Right cardiac atrium (tissue), 5 donors: ENCODE data around the gene IL10RB. TPM values are rescaled to one million over a fixed set of nuclear protein-coding genes. Genes with fewer than 3 reads are reported as not detected.
"Not testable (repeated sequence)": the region's sequence is repeated elsewhere in the genome, so short reads cannot be mapped to it uniquely, and the experiment has no call there.

ENCODE experiments used
- ATAC-seq, 2 donors: fragments of 200-7000 bp; cut with Tn5 transposase; one replicate each; pipeline versions ENCODE4 v1.8.0 to v1.9.1; 2020; ENCODE audit warnings: moderate library complexity in 2 of 2, mild to moderate bottlenecking in 1 of 2
- DNase-seq, 3 donors: peaks; one replicate each; pipeline ENCODE4 v3.0.0-alpha.2; 2020
- H3K27ac ChIP-seq: one replicate; pipeline ENCODE4 v1.5.1; 2013; ENCODE audit warnings: mild to moderate bottlenecking, low read length, control low read depth, moderate library complexity
- H3K27me3 ChIP-seq: one replicate; pipeline ENCODE4 v1.6.1; 2013; ENCODE audit not compliant: control insufficient read depth, insufficient read depth
- H3K4me1 ChIP-seq: one replicate; pipeline ENCODE4 v1.6.1; 2013; ENCODE audit warnings: low read length; ENCODE audit not compliant: control insufficient read depth, insufficient read depth
- H3K4me3 ChIP-seq: one replicate; pipeline ENCODE4 v1.5.1; 2013; ENCODE audit warnings: low read length, control low read depth
- H3K9me3 ChIP-seq: one replicate; pipeline ENCODE4 v1.6.1; 2013; ENCODE audit warnings: low read length; ENCODE audit not compliant: control insufficient read depth
- WGBS: extraction: QIAGEN DNeasy Blood & Tissue Kit; methylation state at CpG from one replicate; pipeline ENCODE4 v1.1.7; 2013; 5-methylcytosine and 5-hydroxymethylcytosine counted together
- intact Hi-C, 4 donors: fragments of 100-400 bp; cut with DNase I; formaldehyde crosslinking; loops; one replicate each; pipeline versions ENCODE4 v1.11.0 to v1.14.0; 2022 to 2023
- long read RNA-seq, 4 donors: library from polyadenylated mRNA; unstranded; transcript quantifications; one replicate each; pipeline ENCODE4 v2.0.0, GENCODE V29; 2020 to 2021
- polyA plus RNA-seq: library from polyadenylated mRNA; stranded (reverse); fragments of 200-250 nt; gene quantifications from one replicate; pipeline ENCODE4 v1.2.3, GENCODE V29; 2013
- total RNA-seq, 4 donors: library from RNA; stranded (reverse); fragmentation: NEBNext Ultra II Directional; extraction: Animal tissue kit (Norgen Biotek cat#: 25700); gene quantifications; one replicate each; pipeline ENCODE4 v1.2.1, GENCODE V29; 2021
- donor health status: healthy with polysubstance abuse.
- donor health status: DM: no; HTN: yes; CAD: no.
- donor health status: DM: no; HTN: no; CAD: no.
- donor health status: DM: no; HTN: yes; CAD: no; lungs with severe emphysema.
- donor health status: DM: yes; HTN: yes; CAD: no.

IL10RB gene
- total RNA-seq (10 to 100 TPM in 3 of 4 donors, 1 to 10 TPM in 1; 9.8 to 11.9 (median 11.3) TPM), polyA plus RNA-seq (11.6 TPM)
- long read RNA-seq, donor 1, transcript IL10RB-201 (7 exons, 1,963 nt) = major isoform, 13 of 14 reads
- long read RNA-seq, donor 1, partial matches to known transcripts = 0 of 14 reads
- long read RNA-seq, donor 1, other reads (novel, unspliced or antisense) = 1 of 14 reads
- long read RNA-seq, donor 2, transcript IL10RB-201 (7 exons, 1,963 nt) = major isoform, 9 of 17 reads
- long read RNA-seq, donor 2, partial matches to known transcripts = 2 of 17 reads
- long read RNA-seq, donor 2, other reads (novel, unspliced or antisense) = 6 of 17 reads
- long read RNA-seq, donor 3, transcript IL10RB-201 (7 exons, 1,963 nt) = major isoform, 45 of 54 reads
- long read RNA-seq, donor 3, transcript IL10RB-202 (6 exons, 786 nt) = minor isoform, 6 of 54 reads
- long read RNA-seq, donor 3, partial matches to known transcripts = 1 of 54 reads
- long read RNA-seq, donor 3, other reads (novel, unspliced or antisense) = 2 of 54 reads
- long read RNA-seq, donor 4, transcript IL10RB-201 (7 exons, 1,963 nt) = major isoform, 11 of 21 reads
- long read RNA-seq, donor 4, partial matches to known transcripts = 0 of 21 reads
- long read RNA-seq, donor 4, other reads (novel, unspliced or antisense) = 6 of 21 reads

- Histone ChIP-seq H3K4me1 (peaks cover 4% of the 10 kb centered on the region), H3K27ac (peak within 1 kb of the TSS; percentile 79), H3K9me3 (no peaks in the 10 kb centered on the region), H3K27me3 (no peaks in the 10 kb centered on the region), H3K4me3 (peak within 1 kb of the TSS; percentile 95)
- ATAC-seq (peak; percentile 96 to 97), DNase-seq (peak; percentile 75 to 92 (median 91))
- intact Hi-C loops = no loop called here
- WGBS = 1% methylated on average over 60 of the region's 60 CpGs
Measured at GRCh38 chr21:33266050-33266788, at the start of gene IL10RB. IL10RB (plus strand) TSS chr21:33266367; CDS start chr21:33266466, 99 bp downstream.

- Histone ChIP-seq H3K27ac (no peak overlapping the region), H3K9me3 (no peaks in the 10 kb centered on the region), H3K27me3 (no peaks in the 10 kb centered on the region), H3K4me3 (no peak overlapping the region), H3K4me1 (no peaks in the 10 kb centered on the region)
- ATAC-seq = no peak
- intact Hi-C loops = no loop called here
- 89% methylated on average over 2 of the region's 2 CpGs for WGBS
- DNase-seq = no peak
Measured at GRCh38 chr21:33217138-33217520, 49.0 kb upstream of the IL10RB start.

GRCh38 chr21:33219300-33219699 lies 46.9 kb upstream of the IL10RB start:
- intact Hi-C loops = no loop called here
- Histone ChIP-seq H3K4me3 (no peak overlapping the region), H3K4me1 (no peaks in the 10 kb centered on the region), H3K27ac (no peak overlapping the region), H3K27me3 (no peaks in the 10 kb centered on the region), H3K9me3 (no peaks in the 10 kb centered on the region)
- ATAC-seq = no peak
- WGBS = 92% methylated on average over 3 of the region's 3 CpGs
- DNase-seq = no peak

GRCh38 chr21:33219954-33220353 lies 46.2 kb upstream of the IL10RB start:
- no peaks in the 10 kb centered on the region for H3K4me1 ChIP-seq
- no peak for ATAC-seq
- H3K4me3 ChIP-seq = no peak overlapping the region
- H3K27me3 ChIP-seq = no peaks in the 10 kb centered on the region
- intact Hi-C loops = no loop called here
- DNase-seq = no peak
- H3K9me3 ChIP-seq = no peaks in the 10 kb centered on the region
- WGBS = 93% methylated on average over 3 of the region's 3 CpGs
- H3K27ac ChIP-seq = no peak overlapping the region

- H3K4me1 ChIP-seq, DNase-seq, H3K27ac ChIP-seq, H3K27me3 ChIP-seq, intact Hi-C loops, H3K9me3 ChIP-seq, ATAC-seq, H3K4me3 ChIP-seq: not testable (repeated sequence)
- 94% methylated on average over 3 of the region's 3 CpGs for WGBS
Measured at GRCh38 chr21:33225376-33225775, 40.8 kb upstream of the IL10RB start.

- WGBS = 49% methylated on average over 3 of the region's 3 CpGs
- H3K4me1 ChIP-seq = no peaks in the 10 kb centered on the region
- intact Hi-C loops = no loop called here
- H3K27ac ChIP-seq = no peak overlapping the region
- no peak overlapping the region for H3K4me3 ChIP-seq
- DNase-seq (no peak), ATAC-seq (no peak)
- no peaks in the 10 kb centered on the region for H3K27me3 ChIP-seq
- no peaks in the 10 kb centered on the region for H3K9me3 ChIP-seq
Measured at GRCh38 chr21:33228455-33228854, 37.7 kb upstream of the IL10RB start.

- H3K4me3 ChIP-seq = peak overlapping the region; percentile 94
- intact Hi-C loops = no loop called here
- H3K9me3 ChIP-seq = no peaks in the 10 kb centered on the region
- WGBS = 37% methylated on average over 18 of the region's 18 CpGs
- no peaks in the 10 kb centered on the region for H3K4me1 ChIP-seq
- peak overlapping the region; percentile 36 for H3K27ac ChIP-seq
- ATAC-seq = no peak
- peak in 1 of 3 donors; percentile 45 for DNase-seq
- H3K27me3 ChIP-seq = no peaks in the 10 kb centered on the region
Measured at GRCh38 chr21:33229099-33229783, 36.9 kb upstream of the IL10RB start.

- intact Hi-C loops = no loop called here
- peak; percentile 80 to 93 (median 92) for DNase-seq
- WGBS = under 1% methylated on average over 95 of the region's 95 CpGs
- H3K9me3 ChIP-seq = no peaks in the 10 kb centered on the region
- peak within 1 kb of the TSS; percentile 94 for H3K4me3 ChIP-seq
- no peaks in the 10 kb centered on the region for H3K27me3 ChIP-seq
- H3K4me1 ChIP-seq = no peaks in the 10 kb centered on the region
- ATAC-seq = peak; percentile 93 to 96
- H3K27ac ChIP-seq = peak within 1 kb of the TSS; percentile 97
Measured at GRCh38 chr21:33229784-33230544, 36.2 kb upstream of the IL10RB start, which contains the start of gene IFNAR2. IFNAR2 (plus strand) TSS chr21:33229938; CDS start chr21:33241923, 11,985 bp downstream.

GRCh38 chr21:33230545-33231324 lies 35.4 kb upstream of the IL10RB start:
- WGBS = 1% methylated on average over 30 of the region's 30 CpGs
- Histone ChIP-seq H3K4me3 (peak overlapping the region; percentile 94), H3K27me3 (no peaks in the 10 kb centered on the region), H3K27ac (peak overlapping the region; percentile 97), H3K4me1 (no peaks in the 10 kb centered on the region), H3K9me3 (no peaks in the 10 kb centered on the region)
- peak; percentile 58 to 77 for ATAC-seq
- peak; percentile 64 to 88 (median 86) for DNase-seq
- intact Hi-C loops = no loop called here
